Stimulated activated CD8-positive, alpha-beta memory T cell treated with anti-CD3 and anti-CD28 coated beads, Interleukin-12 subunit alpha, Interleukin-12 subunit beta, amount 100 ng/mL, for 24 hours (primary cell): ENCODE measurements around the gene P2RX7.

Experiments used
- DNase-seq: peaks from one replicate; pipeline ENCODE4 v3.0.0-alpha.2; 2020; ENCODE audit errors: extremely low read depth

Gene P2RX7

DNA sequence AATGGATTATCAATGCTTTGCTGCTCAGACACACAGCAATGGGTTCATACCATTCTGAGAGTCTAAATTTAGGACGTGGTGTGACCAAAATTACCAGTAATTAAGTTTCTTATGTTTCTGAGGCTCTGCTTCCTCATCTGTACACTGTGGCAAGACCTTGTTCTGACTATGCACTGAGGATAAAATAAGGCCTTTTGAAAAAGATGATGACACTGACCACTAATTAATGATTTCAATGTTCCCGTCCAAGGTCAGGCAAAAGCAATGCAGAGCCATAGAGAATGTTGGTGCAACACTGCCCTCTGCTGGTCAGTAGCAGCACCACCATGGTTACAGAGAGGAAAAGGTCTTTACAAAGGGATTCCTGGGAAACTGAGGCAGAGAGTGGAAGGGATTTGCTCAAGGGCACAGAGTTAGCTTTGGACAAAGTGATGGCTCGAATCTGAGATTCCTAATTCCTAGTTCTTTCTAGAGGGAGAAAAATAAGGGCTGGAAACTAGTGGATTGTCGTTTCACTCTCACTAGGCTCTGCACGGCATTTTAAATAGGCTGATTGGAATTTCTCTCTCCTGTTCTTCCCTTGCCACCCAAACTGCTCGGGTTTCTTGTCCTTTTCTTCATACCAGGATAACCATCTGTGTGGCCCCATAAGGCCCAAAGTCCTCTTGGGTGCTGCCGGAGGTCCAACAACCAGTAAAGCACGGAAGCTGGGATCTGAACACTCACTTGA lies 22.3 kb upstream of the P2RX7 start:
- DNase-seq: no peak

DNA sequence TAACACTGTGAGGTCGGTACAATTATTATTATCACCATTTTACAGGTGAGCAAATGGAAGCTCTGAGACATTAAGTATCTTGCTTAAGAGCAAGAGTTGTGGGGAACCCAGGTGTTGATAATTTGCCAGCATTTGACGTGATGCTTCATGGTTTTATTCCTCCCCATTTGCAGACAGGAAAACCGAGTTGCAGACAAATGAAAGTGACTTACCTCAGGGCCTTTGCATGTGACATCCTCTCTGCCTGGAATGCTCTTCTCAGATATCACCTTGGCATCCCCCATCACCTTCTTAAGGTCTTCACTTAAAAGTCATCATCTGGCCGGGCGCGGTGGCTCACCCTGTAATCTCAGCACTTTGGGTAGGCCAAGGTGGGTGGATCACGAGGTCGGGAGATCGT lies 21.0 kb upstream of the P2RX7 start:
- no peak for DNase-seq

DNA sequence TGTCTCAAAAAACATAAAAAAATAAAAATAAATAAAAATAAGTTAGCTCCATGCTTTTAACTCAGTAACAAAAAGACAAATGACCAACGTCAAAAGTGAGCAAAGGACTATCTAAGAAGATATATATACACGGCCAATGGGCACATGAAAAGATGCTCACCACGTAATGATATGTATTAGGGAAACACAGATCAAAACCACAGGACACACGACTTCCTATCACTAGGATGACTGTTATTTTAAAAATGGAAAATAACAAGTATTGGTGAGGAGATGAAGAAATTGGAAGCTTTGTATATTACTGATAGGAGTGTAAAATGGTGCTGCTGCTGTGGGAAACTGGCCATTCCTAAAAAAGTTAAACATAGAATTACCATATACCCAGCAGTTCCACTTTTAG lies 20.2 kb upstream of the P2RX7 start:
- DNase-seq: no peak

- DNase-seq: no peak
Measured at GRCh38 chr12:121113057-121113456, 19.6 kb upstream of the P2RX7 start.

DNA sequence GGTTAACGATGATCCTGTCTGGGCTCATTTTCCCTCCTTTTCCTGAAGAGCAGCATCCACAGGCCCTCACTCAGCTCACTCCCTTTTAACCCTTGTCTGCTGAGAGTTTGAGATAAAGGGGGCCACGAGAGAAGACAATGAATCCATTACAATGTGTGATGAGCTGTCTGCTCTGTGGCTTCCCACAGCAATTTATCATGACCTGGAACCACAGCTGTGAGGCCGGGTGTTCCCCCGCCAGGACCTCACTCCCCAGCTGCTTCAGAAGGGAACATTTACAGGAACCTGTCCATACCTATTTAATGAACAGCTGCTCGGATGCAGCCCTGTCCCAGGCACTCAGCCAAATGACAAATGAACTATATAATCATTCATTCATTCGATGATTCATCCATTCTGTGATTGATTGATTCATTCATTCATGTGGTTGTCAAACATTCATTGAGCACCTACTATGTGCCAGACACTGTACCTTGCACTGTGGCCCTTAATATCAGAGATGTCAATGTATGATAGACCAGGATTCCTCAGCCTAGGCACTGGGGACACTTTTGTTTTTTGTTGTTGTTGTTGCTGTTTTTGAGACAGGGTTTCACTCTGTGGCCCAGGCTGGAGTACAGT lies 18.5 kb upstream of the P2RX7 start:
- DNase-seq: no peak

- no peak for DNase-seq
Measured at GRCh38 chr12:121114806-121115205, 17.9 kb upstream of the P2RX7 start.

GRCh38 chr12:121115530-121115929 lies 17.1 kb upstream of the P2RX7 start:
- no peak for DNase-seq

GRCh38 chr12:121116318-121117225 lies 16.1 kb upstream of the P2RX7 start:
- DNase-seq: no peak

- DNase-seq: no peak
Measured at GRCh38 chr12:121117226-121117777, 15.4 kb upstream of the P2RX7 start.

- no peak for DNase-seq
Measured at GRCh38 chr12:121120323-121120722, 12.4 kb upstream of the P2RX7 start.

DNA sequence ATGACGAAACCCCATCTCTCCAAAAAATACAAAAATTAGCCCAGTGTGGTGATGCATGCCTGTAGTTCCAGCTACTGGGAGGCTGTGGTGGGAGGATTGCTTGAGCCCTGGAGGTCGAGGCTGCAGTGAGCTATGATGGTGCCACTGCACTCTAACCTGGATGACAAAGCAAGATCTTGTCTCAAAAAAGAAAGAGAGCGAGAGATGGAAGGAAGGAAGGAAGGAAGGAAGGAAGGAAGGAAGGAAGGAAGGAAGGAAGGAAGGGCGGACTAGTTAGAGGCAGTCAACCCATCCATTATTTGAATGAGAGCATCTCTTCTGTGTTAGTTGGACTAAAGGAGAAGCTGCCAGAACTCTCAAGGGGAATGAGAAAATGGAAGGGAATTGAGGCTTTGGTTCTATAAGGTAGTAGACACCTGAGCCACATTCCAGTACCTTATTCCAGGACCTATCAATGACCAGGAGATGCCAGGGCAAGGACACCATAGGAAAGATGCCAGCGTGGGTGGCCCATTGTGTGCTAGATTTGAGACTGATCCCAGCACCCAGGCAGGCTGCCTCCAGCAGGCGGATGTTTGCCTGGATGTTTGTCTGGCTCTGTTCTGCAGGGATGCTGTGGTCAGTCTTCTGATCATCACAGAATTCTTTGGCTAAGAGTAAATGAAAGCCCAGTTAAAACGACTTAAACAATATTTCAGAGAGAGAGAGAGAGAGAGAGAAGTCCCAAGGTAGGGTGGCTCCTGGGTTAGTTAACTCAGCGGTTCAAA lies 11.5 kb upstream of the P2RX7 start:
- DNase-seq: no peak

DNA sequence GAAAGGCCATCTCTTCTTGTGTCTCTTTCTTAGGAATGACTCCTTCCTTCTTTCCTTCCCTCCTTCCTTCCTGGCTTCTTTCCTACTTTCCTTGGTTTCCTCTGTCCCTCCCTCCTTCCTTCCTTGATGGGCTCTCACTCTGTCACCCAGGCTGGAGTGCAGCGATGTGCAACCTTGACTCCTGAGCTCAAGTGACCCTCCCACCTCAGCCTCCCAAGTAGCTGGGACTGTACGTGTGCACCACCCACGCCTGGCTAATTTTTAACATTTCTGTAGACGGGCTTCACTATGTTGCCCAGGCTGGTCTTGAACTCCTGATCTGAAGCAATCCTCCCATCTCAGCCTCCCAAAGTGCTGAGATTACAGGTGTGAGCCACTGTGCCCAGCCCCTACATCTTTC lies 10.9 kb upstream of the P2RX7 start:
- no peak for DNase-seq

GRCh38 chr12:121123488-121123887 lies 9.2 kb upstream of the P2RX7 start:
- DNase-seq: no peak

DNA sequence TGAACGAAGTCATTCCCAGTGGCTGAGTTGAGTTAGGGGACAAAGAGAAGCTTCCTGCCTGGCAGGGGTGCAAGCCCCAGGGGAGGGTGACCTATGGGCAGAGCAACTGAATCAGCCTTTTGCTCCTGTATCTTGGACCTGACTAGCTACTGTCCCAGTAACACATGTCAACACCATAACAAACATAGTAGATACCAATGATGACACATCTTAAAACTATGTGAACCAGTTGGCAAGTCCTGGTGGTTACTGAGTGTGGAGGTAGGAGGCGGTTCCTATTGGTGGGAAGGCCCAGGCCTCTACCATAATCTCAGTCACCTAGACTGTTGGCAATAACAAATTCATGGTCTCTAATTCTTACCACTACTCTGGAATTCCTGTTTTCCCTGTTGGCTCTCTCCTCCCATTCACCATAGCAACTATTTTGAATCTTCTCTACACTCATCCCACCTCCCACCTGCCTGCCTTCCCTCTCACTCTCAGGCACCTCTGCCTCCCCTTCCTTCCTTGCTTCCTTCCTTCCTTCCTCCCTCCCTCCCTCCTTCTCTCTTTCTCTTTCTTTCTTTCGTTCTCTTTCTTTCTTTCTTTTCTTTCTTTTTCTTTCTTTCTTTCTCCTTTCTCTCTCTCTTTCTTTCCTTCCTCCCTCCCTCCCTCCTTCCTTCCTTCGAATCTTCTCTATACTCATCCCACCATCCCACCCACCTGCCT lies 8.1 kb upstream of the P2RX7 start:
- DNase-seq: no peak

DNA sequence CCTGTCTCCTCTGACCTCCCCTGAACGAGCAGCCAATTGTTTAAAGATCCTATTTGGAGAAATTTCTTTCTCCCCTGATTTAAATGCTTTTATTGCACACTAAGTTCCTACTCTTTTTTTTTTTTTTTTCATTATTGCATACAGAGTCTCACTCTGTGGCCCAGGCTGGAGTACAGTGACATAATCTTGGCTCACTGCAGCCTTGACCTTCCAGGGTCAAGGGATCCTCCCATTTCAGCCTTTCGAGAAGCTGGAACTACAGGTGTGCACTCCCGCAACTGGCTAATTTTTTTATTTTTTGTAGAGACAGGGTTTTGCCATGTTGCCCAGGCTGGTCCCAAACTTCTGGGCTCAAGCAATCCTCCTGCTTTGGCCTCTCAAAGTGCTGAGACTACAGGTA lies 5.2 kb upstream of the P2RX7 start:
- no peak for DNase-seq

GRCh38 chr12:121128908-121129810 lies 3.5 kb upstream of the P2RX7 start:
- peak; percentile 66 for DNase-seq

GRCh38 chr12:121129811-121130147 lies 2.9 kb upstream of the P2RX7 start:
- no peak for DNase-seq

DNA sequence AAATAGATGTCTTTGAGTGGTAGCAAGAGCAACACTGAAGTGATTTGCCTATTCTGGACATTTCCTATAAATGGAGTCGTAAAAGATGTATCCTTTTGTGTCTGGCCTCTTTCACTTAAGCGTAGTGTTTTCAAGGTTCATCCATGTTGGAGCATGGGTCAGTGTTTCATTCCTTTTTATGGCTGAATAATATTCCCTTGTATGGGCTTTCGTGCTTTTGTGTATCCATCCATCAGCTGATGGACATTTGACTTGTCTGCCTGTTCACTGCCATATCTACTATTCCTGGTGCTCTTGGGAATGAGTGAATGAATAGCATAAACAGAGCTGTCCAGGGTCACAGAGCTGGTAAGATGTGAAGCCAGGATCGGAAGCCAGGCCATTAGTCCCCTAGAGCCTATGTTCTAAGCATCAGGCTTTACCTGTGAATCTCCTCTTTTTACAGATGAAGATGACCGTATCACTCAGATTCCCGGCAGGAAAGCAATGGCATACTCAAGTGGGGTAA lies 1.8 kb upstream of the P2RX7 start:
- DNase-seq: no peak

DNA sequence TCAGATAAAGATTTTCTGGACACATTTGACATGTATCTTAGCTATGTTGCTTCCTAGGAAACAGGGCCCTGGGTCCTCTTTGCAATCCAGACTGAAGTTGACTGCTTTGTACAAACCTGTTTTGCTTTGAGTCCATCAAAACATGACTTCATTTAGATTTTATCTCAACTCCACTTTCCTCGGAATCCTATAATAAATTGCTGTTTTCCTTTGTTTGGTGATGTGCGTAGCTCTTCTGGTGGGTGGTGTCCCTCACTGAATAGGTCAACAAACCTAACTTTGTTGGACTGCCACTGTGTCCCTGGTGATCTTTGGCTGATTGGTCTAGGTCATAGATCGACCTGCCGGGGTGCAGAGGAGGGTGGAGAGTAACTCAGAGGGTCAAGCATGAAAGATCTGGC lies 735 bp upstream of the P2RX7 start:
- no peak for DNase-seq

GRCh38 chr12:121133838-121134237 lies 1.2 kb downstream of the P2RX7 start:
- DNase-seq: no peak
